Hematopoietic multipotent progenitor cell (in vitro differentiated cells): ENCODE measurements around the gene KPNA3. TPM values are rescaled to one million over a fixed set of nuclear protein-coding genes. Genes with fewer than 3 reads are reported as not detected.
"Not testable (repeated sequence)": the region's sequence is repeated elsewhere in the genome, so short reads cannot be mapped to it uniquely, and the experiment has no call there.

Experiments
- DNase-seq, 3 donors: peaks; one replicate each; pipeline ENCODE4 v3.0.0-alpha.2; 2011 to 2015; ENCODE audit warnings: low read depth in 2 of 3, low spot score in 2 of 3
- total RNA-seq: library from RNA; depleted of rRNA; stranded (reverse); fragments of >200 nt; gene quantifications from one replicate; pipeline ENCODE4 v1.2.3, GENCODE V29; 2012

The KPNA3 gene
- total RNA-seq, 1 donor: 9.4 TPM

GRCh38 chr13:49756263-49756662, 36.2 kb downstream of the KPNA3 start:
- no peak for DNase-seq

- DNase-seq: no peak
Observed at GRCh38 chr13:49754146-49754545, 38.3 kb downstream of the KPNA3 start.

GRCh38 chr13:49749848-49750247, 42.6 kb downstream of the KPNA3 start:
- no peak for DNase-seq

GRCh38 chr13:49746111-49746510, 46.4 kb downstream of the KPNA3 start:
- no peak for DNase-seq

GRCh38 chr13:49740870-49741269, 51.6 kb downstream of the KPNA3 start:
- DNase-seq: no peak

GRCh38 chr13:49739498-49740187, 52.8 kb downstream of the KPNA3 start:
- no peak for DNase-seq

GRCh38 chr13:49733181-49733951, 59.1 kb downstream of the KPNA3 start:
- DNase-seq: no peak

- DNase-seq: no peak
Observed at GRCh38 chr13:49731766-49732165, 60.7 kb downstream of the KPNA3 start.

GRCh38 chr13:49716615-49717014, 75.9 kb downstream of the KPNA3 start:
- no peak for DNase-seq

GRCh38 chr13:49714757-49715156, 77.7 kb downstream of the KPNA3 start:
- peak in 1 of 3 donors; percentile 9 for DNase-seq

GRCh38 chr13:49711218-49711863, 81.1 kb downstream of the KPNA3 start:
- DNase-seq: peak in 1 of 3 donors; percentile 6

- DNase-seq: not testable (repeated sequence)
Observed at GRCh38 chr13:49704264-49704663, 88.2 kb downstream of the KPNA3 start.

- no peak for DNase-seq
Observed at GRCh38 chr13:49701491-49701890, 91.0 kb downstream of the KPNA3 start.

- no peak for DNase-seq
Observed at GRCh38 chr13:49697468-49697867, 95.0 kb downstream of the KPNA3 start.

- no peak for DNase-seq
Observed at GRCh38 chr13:49694446-49694845, 98.0 kb downstream of the KPNA3 start.

- no peak for DNase-seq
Observed at GRCh38 chr13:49693877-49694276, 98.6 kb downstream of the KPNA3 start.

GRCh38 chr13:49693191-49693733, 99.2 kb downstream of the KPNA3 start:
- DNase-seq: peak in 2 of 3 donors; percentile 26 to 79

GRCh38 chr13:49690995-49691784, 101.3 kb downstream of the KPNA3 start, which contains the start of gene EBPL:
TSS of gene EBPL (minus strand) at chr13:49691486. CDS start at chr13:49691424, 62 bp downstream.
- peak; percentile 41 to 92 (median 90) for DNase-seq

- DNase-seq: no peak
Observed at GRCh38 chr13:49690133-49690994, 102.1 kb downstream of the KPNA3 start.
